ENCODE results near the gene RASAL2. TPM values are rescaled to one million over a fixed set of nuclear protein-coding genes. Genes with fewer than 3 reads are reported as not detected.
"Not testable (repeated sequence)": the region's sequence is repeated elsewhere in the genome, so short reads cannot be mapped to it uniquely, and the experiment has no call there.

The RASAL2 gene
- total RNA-seq, 1 experiment from 2014 or later, result 36.8 TPM

- H3K36me3 ChIP-seq (ENCODE audit: control insufficient read depth, insufficient read depth, low read length), result no peaks in the 10 kb centered on the region
- Mint-ChIP-seq H3K36me3 (ENCODE audit: insufficient read depth, unreplicated experiment) (no peaks in the 10 kb centered on the region), H3K4me1 (ENCODE audit: low read depth, unreplicated experiment) (peaks cover 35% of the 10 kb centered on the region), H3K9me3 (ENCODE audit: unreplicated experiment) (no peaks in the 10 kb centered on the region), H3K27ac (ENCODE audit: unreplicated experiment) (no peak overlapping the region), H3K4me3 (ENCODE audit: unreplicated experiment) (no peak overlapping the region), H3K27me3 (ENCODE audit: insufficient read depth, unreplicated experiment) (no peaks in the 10 kb centered on the region)
- ChIA-PET CTCF (interaction anchor here (0.6 kb wide), 2 partner anchors 167 to 230 kb away, joined by 3 read pairs; no protein-coding TSS in a partner anchor), POLR2A (interaction anchor here (0.6 kb wide), 1 partner anchor 11 kb away, joined by 4 read pairs; no protein-coding TSS in a partner anchor)
- H3K9me3 ChIP-seq, result no peaks in the 10 kb centered on the region
- H3K27me3 ChIP-seq (replicated peaks; ENCODE audit: control insufficient read depth, insufficient read depth, low read length), result no peaks in the 10 kb centered on the region
- TF ChIP-seq, protein P1, sequence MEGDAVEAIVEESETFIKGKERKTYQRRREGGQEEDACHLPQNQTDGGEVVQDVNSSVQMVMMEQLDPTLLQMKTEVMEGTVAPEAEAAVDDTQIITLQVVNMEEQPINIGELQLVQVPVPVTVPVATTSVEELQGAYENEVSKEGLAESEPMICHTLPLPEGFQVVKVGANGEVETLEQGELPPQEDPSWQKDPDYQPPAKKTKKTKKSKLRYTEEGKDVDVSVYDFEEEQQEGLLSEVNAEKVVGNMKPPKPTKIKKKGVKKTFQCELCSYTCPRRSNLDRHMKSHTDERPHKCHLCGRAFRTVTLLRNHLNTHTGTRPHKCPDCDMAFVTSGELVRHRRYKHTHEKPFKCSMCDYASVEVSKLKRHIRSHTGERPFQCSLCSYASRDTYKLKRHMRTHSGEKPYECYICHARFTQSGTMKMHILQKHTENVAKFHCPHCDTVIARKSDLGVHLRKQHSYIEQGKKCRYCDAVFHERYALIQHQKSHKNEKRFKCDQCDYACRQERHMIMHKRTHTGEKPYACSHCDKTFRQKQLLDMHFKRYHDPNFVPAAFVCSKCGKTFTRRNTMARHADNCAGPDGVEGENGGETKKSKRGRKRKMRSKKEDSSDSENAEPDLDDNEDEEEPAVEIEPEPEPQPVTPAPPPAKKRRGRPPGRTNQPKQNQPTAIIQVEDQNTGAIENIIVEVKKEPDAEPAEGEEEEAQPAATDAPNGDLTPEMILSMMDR (IDR thresholded peaks at IDR 0.05; ENCODE audit: insufficient read depth in 1 of 2, low read depth in 1 of 2, low read length in 1 of 2, severe bottlenecking in 1 of 2, unreplicated experiment in 1 of 2), result no peak
- no TSS peak for BruUV-seq (replicated peaks)
- intact Hi-C loops (cut with micrococcal nuclease; ENCODE audit: unreplicated experiment), result loop anchor here (5.0 kb wide), 1 partner anchor 694 kb away; no protein-coding TSS in a partner anchor
- DNase-seq, result no peak
- H3K4me1 ChIP-seq, result no peaks in the 10 kb centered on the region
- no peak overlapping the region for H3K4me3 ChIP-seq (ENCODE audit: low read depth, low read length)
Measured at GRCh38 chr1:178308438-178308837, 214.5 kb downstream of the RASAL2 start.

- ChIA-PET CTCF (interaction anchor here (0.8 to 2.7 kb wide), 12 partner anchors 11 to 692 kb away, joined by 3 to 20 read pairs (median 6); no protein-coding TSS in a partner anchor), POLR2A (no interaction called here)
- peak in 1 of 2 experiments; percentile 68 for DNase-seq
- H3K27ac Mint-ChIP-seq (ENCODE audit: unreplicated experiment), result peak overlapping the region; percentile 79
- TF ChIP-seq, protein P1 (IDR thresholded peaks at IDR 0.05; ENCODE audit: insufficient read depth in 1 of 2, low read depth in 1 of 2, low read length in 1 of 2, severe bottlenecking in 1 of 2, unreplicated experiment in 1 of 2), result peak; percentile 67 to 75
- no peaks in the 10 kb centered on the region for H3K36me3 ChIP-seq (ENCODE audit: control insufficient read depth, insufficient read depth, low read length)
- H3K4me3 ChIP-seq (ENCODE audit: low read depth, low read length), result no peak overlapping the region
- H3K4me3 Mint-ChIP-seq (ENCODE audit: unreplicated experiment), result no peak overlapping the region
- no peaks in the 10 kb centered on the region for H3K4me1 ChIP-seq
- H3K9me3 Mint-ChIP-seq (ENCODE audit: unreplicated experiment), result no peaks in the 10 kb centered on the region
- no peaks in the 10 kb centered on the region for H3K27me3 ChIP-seq (replicated peaks; ENCODE audit: control insufficient read depth, insufficient read depth, low read length)
- H3K9me3 ChIP-seq, result no peaks in the 10 kb centered on the region
- intact Hi-C loops (cut with micrococcal nuclease; ENCODE audit: unreplicated experiment), result loop anchor here (2.0 to 5.0 kb wide), 6 partner anchors 34 to 222 kb away; no protein-coding TSS in a partner anchor
- no peaks in the 10 kb centered on the region for H3K36me3 Mint-ChIP-seq (ENCODE audit: insufficient read depth, unreplicated experiment)
- H3K27me3 Mint-ChIP-seq (ENCODE audit: insufficient read depth, unreplicated experiment), result no peaks in the 10 kb centered on the region
- no TSS peak for BruUV-seq (replicated peaks)
- H3K4me1 Mint-ChIP-seq (ENCODE audit: low read depth, unreplicated experiment), result peaks cover 28% of the 10 kb centered on the region
Measured at GRCh38 chr1:178310685-178311105, 216.8 kb downstream of the RASAL2 start.

DNA sequence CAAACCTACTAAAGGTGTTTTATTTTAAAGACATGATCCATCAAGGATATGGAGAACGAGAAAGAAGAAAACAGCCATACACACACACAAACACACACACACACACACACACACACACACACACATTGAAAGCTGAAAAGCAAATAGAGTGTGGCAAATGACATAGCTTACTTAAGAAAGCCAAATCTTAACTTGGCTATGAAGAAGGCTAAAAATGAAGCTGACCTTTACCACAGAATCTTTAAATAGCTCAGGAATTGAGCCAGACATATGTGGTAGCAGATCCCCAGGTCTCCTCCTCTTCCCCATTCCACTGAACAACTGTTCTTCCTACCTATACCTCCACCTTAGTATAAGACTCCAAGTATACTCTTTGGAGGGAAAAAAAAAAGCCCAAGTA is 217.3 kb downstream of the RASAL2 start:
- POLR2A ChIA-PET, result interaction anchor here (0.6 kb wide), 1 partner anchor 185 kb away, joined by 3 read pairs; no protein-coding TSS in a partner anchor
- Mint-ChIP-seq H3K4me1 (ENCODE audit: low read depth, unreplicated experiment) (peaks cover 28% of the 10 kb centered on the region), H3K36me3 (ENCODE audit: insufficient read depth, unreplicated experiment) (no peaks in the 10 kb centered on the region), H3K27me3 (ENCODE audit: insufficient read depth, unreplicated experiment) (no peaks in the 10 kb centered on the region), H3K27ac (ENCODE audit: unreplicated experiment) (peak overlapping the region; percentile 79), H3K9me3 (ENCODE audit: unreplicated experiment) (no peaks in the 10 kb centered on the region), H3K4me3 (ENCODE audit: unreplicated experiment) (no peak overlapping the region)
- CTCF ChIA-PET, result interaction anchor here (1.0 to 2.7 kb wide), 10 partner anchors 11 to 692 kb away, joined by 3 to 20 read pairs (median 8); no protein-coding TSS in a partner anchor
- H3K27me3 ChIP-seq (replicated peaks; ENCODE audit: control insufficient read depth, insufficient read depth, low read length), result no peaks in the 10 kb centered on the region
- no TSS peak for BruUV-seq (replicated peaks)
- no peaks in the 10 kb centered on the region for H3K9me3 ChIP-seq
- H3K36me3 ChIP-seq (ENCODE audit: control insufficient read depth, insufficient read depth, low read length), result no peaks in the 10 kb centered on the region
- intact Hi-C loops (cut with micrococcal nuclease; ENCODE audit: unreplicated experiment), result loop anchor here (2.0 to 5.0 kb wide), 6 partner anchors 34 to 222 kb away; no protein-coding TSS in a partner anchor
- H3K4me1 ChIP-seq, result no peaks in the 10 kb centered on the region
- DNase-seq, result no peak
- TF ChIP-seq, protein P1 (IDR thresholded peaks at IDR 0.05; ENCODE audit: insufficient read depth in 1 of 2, low read depth in 1 of 2, low read length in 1 of 2, severe bottlenecking in 1 of 2, unreplicated experiment in 1 of 2), result no peak
- no peak overlapping the region for H3K4me3 ChIP-seq (ENCODE audit: low read depth, low read length)

DNA sequence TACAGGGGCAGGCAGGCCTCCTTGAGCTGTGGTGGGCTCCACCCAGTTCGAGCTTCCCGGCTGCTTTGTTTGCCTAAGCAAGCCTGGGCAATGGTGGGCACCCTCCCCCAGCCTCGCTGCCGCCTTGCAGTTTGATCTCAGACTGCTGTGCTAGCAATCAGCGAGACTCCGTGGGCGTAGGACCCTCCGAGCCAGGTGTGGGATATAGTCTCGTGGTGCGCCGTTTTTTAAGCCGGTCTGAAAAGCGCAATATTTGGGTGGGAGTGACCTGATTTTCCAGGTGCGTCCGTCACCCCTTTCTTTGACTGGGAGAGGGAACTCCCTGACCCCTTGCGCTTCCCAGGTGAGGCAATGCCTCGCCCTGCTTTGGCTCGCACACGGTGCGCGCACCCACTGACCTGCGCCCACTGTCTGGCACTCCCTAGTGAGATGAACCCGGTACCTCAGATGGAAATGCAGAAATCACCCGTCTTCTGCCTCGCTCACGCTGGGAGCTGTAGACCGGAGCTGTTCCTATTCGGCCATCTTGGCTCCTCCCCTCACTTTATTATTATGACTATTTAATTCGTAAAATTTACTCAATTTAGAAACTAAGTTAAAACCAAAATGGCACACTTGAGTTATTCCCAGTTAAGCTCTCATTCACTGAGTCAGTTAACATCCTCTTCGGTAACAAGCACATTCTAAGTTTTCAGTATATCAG is 226.5 kb downstream of the RASAL2 start:
- H3K4me1 ChIP-seq; H3K9me3 ChIP-seq; H3K27me3 ChIP-seq (replicated peaks; ENCODE audit: control insufficient read depth, insufficient read depth, low read length); H3K4me1 Mint-ChIP-seq (ENCODE audit: low read depth, unreplicated experiment); H3K36me3 Mint-ChIP-seq (ENCODE audit: insufficient read depth, unreplicated experiment); H3K36me3 ChIP-seq (ENCODE audit: control insufficient read depth, insufficient read depth, low read length); H3K9me3 Mint-ChIP-seq (ENCODE audit: unreplicated experiment); H3K27me3 Mint-ChIP-seq (ENCODE audit: insufficient read depth, unreplicated experiment): not testable (repeated sequence)
- ChIA-PET CTCF (interaction anchor here (0.8 to 1.1 kb wide), 2 partner anchors 21 to 25 kb away, joined by 3 read pairs; no protein-coding TSS in a partner anchor), POLR2A (interaction anchor here (0.6 kb wide), 1 partner anchor 12 kb away, joined by 4 read pairs; no protein-coding TSS in a partner anchor)
- DNase-seq, result peak; percentile 44 to 56
- peak overlapping the region; percentile 78 for H3K27ac Mint-ChIP-seq (ENCODE audit: unreplicated experiment)
- H3K4me3 ChIP-seq (ENCODE audit: low read depth, low read length), result peak overlapping the region; percentile 33
- TSS peak; percentile 43 for BruUV-seq (replicated peaks)
- peak overlapping the region; percentile 83 for H3K4me3 Mint-ChIP-seq (ENCODE audit: unreplicated experiment)
- intact Hi-C loops (cut with micrococcal nuclease; ENCODE audit: unreplicated experiment), result loop anchor here (2.0 kb wide), 1 partner anchor 24 kb away; no protein-coding TSS in a partner anchor
